ELF-1 (cell line): ENCODE data around the gene GSTO1.

Experiments used
- DNase-seq: peaks from one replicate; pipeline ENCODE4 v3.0.0-alpha.2; 2016; ENCODE audit warnings: low read depth, low spot score

The GSTO1 gene

DNA sequence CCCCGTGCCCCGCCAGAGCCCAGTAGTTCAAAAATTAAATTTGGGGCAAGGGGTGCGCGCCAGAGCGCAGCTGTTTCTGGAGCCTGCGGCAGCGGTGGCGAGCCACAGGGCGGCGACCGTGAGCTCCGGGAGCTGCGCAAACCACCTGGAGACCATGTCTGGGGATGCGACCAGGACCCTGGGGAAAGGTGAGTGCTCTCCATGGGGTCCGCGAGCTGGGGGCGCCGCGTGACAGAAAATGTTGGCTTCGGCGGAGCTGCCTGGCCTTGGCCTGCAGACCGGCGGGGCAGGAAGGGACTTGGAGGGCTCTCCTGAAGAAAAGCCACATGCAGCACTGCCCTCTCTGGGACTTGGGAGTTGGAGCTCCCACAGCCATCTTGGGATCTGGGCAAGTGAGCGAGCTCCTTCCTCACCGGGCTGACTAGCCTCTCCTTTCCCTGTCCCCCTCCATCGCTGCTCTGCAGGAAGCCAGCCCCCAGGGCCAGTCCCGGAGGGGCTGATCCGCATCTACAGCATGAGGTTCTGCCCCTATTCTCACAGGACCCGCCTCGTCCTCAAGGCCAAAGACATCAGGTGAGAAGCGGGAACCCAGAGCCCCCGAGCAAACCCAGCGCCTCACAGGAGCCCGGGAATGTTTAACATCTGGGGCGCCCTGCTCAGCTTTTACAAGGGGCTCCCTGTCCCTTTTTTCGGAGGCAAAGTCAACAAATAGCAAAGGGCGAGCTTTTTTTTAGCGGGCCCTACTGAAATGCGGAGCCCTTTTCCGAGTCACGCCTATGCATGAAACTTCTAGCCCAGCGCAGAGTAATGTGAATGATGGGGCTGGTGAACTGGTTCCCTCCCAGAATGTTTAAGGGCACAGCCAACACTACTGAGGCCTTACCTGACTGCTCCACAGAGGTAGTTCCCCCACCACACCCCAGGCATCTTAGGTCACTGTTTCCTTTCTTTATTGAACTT, 20.4 kb downstream of the GSTO1 start:
- peak; percentile 82 for DNase-seq

- DNase-seq = no peak
Observed at GRCh38 chr10:104276192-104276591, 21.5 kb downstream of the GSTO1 start.

DNA sequence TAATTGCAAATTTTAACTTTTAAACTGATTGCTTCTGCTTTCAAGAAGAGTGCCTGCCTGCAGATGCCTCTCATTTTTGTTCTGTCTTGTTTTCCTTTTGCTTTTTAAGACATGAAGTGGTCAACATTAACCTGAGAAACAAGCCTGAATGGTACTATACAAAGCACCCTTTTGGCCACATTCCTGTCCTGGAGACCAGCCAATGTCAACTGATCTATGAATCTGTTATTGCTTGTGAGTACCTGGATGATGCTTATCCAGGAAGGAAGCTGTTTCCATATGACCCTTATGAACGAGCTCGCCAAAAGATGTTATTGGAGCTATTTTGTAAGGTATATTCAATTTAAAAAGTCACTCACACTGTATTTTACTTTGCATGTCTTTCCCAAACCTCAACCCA, 23.1 kb downstream of the GSTO1 start:
- DNase-seq = no peak

DNA sequence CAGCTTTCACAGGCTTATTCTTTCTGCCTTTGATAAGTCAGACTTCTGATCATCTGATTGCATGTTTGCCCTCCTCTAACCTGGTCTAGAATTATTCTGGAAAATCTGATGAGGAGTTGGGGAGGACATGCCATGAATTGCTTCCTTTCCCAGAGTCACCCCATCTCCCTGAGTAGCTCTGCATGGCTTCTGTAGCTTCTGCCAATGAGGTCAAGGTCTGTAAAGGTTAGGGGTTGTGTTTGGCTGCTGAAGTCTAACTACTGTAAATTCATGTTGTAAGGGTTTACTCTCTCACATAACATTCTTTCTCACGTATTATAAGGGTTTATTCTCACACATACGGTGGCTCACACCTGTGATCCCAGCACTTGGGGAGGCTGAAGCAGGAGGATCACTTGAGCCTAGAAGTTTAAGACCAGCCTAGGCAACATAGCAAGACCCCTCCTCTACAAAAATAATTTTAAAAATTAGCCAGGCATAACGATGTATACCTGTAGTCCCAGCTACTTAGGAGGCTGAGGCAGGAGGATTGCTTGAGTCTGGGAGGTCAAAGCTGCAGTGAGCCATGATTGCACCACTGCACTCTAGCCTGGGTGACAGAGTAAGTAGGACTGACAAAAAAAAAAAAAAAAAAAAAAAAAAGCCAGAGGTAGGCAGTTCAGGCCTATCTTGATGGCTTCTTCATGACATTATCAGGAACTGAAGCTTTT, 25.0 kb downstream of the GSTO1 start:
- DNase-seq = no peak

GRCh38 chr10:104281694-104282093, 27.0 kb downstream of the GSTO1 start:
- DNase-seq = no peak

DNA sequence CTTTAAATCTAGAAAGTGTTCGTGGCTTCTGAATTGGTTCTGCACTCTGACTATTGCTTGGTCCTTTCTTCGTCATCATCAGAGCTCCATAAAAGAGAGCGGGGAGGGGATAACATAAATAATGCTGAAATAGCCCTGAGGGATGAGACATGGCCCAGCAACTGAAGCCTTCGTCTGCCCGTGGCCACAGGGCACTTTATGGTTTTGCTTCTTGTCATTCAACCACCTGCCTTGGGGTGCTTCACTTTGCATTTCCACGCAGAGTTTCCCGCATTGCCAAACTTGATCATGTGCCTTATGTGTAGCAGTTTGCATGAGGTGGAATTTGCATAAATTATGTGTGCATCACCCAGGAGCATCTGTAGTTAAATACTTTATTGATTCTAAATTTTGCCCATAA, 30.2 kb downstream of the GSTO1 start:
- DNase-seq = no peak

- no peak for DNase-seq
Observed at GRCh38 chr10:104286939-104287338, 32.2 kb downstream of the GSTO1 start.

- no peak for DNase-seq
Observed at GRCh38 chr10:104288355-104288754, 33.7 kb downstream of the GSTO1 start.

DNA sequence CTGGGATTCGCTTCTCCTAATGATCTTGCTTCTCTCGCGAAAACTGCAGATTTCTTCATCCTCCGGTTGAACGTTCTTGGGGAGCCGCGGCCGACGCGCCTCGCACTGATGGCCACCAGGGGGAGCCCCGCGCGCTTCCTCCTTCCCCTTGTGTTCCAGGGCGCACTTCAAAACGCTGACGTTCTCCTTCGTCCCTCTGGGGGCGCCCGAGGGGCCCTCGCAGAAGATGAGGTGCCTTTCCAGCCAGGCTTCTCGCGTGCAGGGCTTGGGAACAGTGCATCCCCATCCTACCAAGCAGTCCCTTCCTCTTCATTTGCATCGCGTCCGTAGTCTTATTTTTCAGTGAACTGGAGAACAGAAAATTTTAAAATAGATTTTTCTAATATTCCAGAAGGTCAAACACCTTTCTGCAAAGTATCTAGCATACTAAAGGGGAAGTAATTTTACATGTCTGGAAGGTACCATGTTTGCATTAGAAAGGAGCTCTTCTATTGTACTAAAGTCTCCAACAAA, 36.8 kb downstream of the GSTO1 start:
- DNase-seq = peak; percentile 96

DNA sequence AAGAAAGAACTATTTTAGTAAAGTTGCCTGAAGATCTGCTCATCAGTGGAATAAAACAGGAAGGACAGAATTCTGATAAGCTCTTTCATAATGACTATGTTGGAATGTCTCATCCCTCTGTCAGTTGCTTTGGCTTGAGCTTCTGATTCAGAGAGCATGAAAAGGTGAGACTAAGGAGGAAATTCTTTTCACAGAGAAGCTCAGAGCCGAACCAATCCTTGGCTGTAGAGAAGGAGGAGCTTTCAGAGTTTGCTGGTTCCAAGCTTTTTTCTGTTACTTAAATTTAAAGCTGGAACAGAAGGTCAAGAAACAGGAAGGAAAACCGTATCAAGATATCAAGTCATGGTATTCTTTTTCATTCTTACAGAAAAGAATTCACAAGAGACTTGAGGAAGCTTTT, 38.3 kb downstream of the GSTO1 start:
- no peak for DNase-seq

GRCh38 chr10:104293781-104294321, 39.2 kb downstream of the GSTO1 start:
- DNase-seq = no peak

DNA sequence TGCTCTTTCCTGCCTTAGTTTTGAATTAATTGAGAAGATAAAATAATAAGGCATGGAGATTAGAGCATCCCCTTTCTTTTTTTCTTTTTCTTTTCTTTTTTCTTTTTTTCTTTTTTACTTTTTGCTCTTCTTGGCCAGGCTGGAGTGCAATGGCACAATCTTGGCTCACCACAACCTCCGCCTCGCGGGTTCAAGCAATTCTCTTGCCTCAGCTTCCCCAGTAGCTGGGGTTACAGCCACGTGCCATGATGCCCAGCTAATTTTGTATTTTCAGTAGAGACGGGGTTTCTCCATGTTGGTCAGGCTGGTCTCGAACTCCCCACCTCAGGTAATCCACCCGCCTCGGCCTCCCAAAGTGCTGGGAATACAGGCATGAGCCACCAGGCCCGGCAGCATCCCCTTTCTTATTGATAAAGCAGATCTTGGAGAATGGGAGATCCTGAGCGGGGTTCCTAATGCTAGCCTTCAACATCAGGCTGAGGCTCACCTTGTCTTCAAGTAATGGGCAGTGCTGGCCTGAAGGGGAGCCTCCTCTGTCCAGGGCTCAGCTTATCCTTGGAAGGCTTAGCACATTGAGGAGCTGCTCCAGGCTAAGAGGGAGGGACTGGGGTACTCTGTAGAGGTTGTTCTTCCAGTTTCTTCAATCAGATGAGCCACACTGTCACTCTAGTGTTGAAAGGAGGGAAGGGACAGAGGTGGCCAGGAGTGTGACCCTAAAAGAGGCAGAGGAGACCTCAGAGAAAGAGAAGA, 42.2 kb downstream of the GSTO1 start:
- DNase-seq = no peak

- DNase-seq = peak; percentile 79
Observed at GRCh38 chr10:104297697-104298660, 43.3 kb downstream of the GSTO1 start.

DNA sequence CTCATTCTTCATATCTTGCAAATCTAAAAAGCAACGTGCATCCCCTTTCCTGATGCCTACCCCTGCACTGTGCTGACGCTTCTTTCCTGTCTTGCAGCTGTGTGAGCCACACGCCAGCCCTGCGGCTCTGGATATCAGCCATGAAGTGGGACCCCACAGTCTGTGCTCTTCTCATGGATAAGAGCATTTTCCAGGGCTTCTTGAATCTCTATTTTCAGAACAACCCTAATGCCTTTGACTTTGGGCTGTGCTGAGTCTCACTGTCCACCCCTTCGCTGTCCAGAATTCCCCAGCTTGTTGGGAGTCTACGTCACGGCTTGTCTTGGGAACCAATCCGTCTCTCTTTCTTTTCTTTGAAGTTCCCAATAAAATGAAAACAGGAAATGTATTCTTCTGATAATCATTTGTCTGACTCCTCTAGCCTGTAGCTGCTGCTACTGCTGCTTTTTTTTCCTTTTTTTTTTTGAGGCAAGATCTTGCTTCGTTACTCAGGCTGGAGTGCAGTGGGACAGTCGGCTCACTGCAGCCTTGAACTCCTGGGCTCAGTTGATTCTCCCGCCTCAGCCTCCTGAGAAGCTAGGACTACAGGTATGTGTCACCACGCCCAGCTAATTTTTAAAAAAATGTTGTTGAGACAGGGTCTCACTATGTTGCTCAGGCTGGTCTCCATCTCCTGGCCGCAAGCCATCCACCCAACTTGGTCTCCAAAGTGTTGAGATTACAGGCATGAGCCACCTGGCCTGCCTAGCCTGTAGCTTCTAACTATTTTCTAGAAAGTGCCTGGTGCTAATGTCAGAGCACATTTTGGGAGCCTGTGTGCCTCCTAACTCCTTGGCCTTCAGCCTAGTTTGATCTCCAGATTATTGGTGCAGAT, 44.6 kb downstream of the GSTO1 start:
- DNase-seq = no peak

GRCh38 chr10:104300002-104300735, 45.5 kb downstream of the GSTO1 start:
- DNase-seq = no peak

DNA sequence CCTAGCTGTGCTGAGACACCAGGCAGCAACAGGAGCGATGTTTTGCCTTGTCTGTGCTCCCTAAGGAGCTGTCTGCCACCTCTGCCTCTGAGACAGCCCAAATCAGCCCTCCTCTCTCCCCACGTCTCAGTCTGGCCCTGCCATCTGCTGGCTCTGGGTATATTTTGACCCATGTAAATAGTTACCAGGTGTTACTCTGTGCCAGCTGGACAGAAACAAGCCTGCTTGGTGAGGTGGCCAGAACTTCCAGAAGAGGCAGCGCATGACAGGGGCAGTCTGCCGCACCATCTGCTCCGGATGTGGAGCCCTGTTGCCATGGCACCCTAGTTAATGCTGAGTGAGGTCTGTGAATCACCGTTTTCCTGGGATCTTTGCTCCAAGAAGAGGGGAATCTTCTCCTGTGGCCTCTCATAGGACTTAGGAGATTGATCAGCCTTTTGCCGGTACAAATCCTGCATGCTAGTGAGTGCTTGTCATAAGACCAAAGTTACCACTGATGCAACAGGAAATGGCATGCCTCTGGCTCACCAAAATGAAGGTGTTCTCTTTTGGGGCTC, 46.1 kb downstream of the GSTO1 start:
- no peak for DNase-seq

GRCh38 chr10:104301907-104302690, 47.4 kb downstream of the GSTO1 start:
- no peak for DNase-seq
